Measurements from ENCODE around the gene GPR62. TPM values are rescaled to one million over a fixed set of nuclear protein-coding genes. Genes with fewer than 3 reads are reported as not detected.

Gene GPR62
- total RNA-seq, 1 experiment from 2014 or later = not detected

- Mint-ChIP-seq H3K36me3 (ENCODE audit: insufficient read depth, unreplicated experiment) (peaks cover 6% of the 10 kb centered on the region), H3K4me1 (ENCODE audit: insufficient read depth, unreplicated experiment) (peaks cover 34% of the 10 kb centered on the region), H3K27me3 (ENCODE audit: insufficient read depth, unreplicated experiment) (no peaks in the 10 kb centered on the region), H3K4me3 (ENCODE audit: unreplicated experiment) (peak overlapping the region; percentile 21), H3K9me3 (ENCODE audit: unreplicated experiment) (no peaks in the 10 kb centered on the region), H3K27ac (ENCODE audit: low read depth, unreplicated experiment) (peak overlapping the region; percentile 54)
- no TSS peak for BruUV-seq (replicated peaks)
- ChIA-PET CTCF (interaction anchor here (0.6 to 1.1 kb wide), 4 partner anchors 9 to 79 kb away, joined by 3 to 4 read pairs (median 3); no protein-coding TSS in a partner anchor), POLR2A (interaction anchor here (0.9 to 1.6 kb wide), 2 partner anchors 35 to 36 kb away, joined by 5 to 6 read pairs; partner anchors contain the start of gene RRP9)
- TF ChIP-seq CTCF (IDR thresholded peaks at IDR 0.05; ENCODE audit: unreplicated experiment) = no peak
- DNase-seq (ENCODE audit: unreplicated experiment) = no peak
- intact Hi-C loops (cut with micrococcal nuclease) = no loop called here
Measured at GRCh38 chr3:51977446-51978142, 22.4 kb downstream of the GPR62 start.

- BruUV-seq (replicated peaks) = no TSS peak
- ChIA-PET POLR2A (interaction anchor here (1.0 to 1.6 kb wide), 2 partner anchors 18 to 35 kb away, joined by 4 to 6 read pairs; partner anchors contain the start of gene RPL29), CTCF (interaction anchor here (0.6 to 0.9 kb wide), 2 partner anchors 17 to 36 kb away, joined by 4 read pairs; partner anchors contain the start of genes PARP3 and RRP9)
- Mint-ChIP-seq H3K36me3 (ENCODE audit: insufficient read depth, unreplicated experiment) (peaks cover 6% of the 10 kb centered on the region), H3K4me3 (ENCODE audit: unreplicated experiment) (no peak overlapping the region), H3K9me3 (ENCODE audit: unreplicated experiment) (no peaks in the 10 kb centered on the region), H3K27me3 (ENCODE audit: insufficient read depth, unreplicated experiment) (no peaks in the 10 kb centered on the region), H3K27ac (ENCODE audit: low read depth, unreplicated experiment) (peak overlapping the region; percentile 54), H3K4me1 (ENCODE audit: insufficient read depth, unreplicated experiment) (peaks cover 38% of the 10 kb centered on the region)
- intact Hi-C loops (cut with micrococcal nuclease) = no loop called here
- no peak for TF ChIP-seq CTCF (IDR thresholded peaks at IDR 0.05; ENCODE audit: unreplicated experiment)
- DNase-seq (ENCODE audit: unreplicated experiment) = no peak
Measured at GRCh38 chr3:51978143-51978502, 22.9 kb downstream of the GPR62 start.

GRCh38 chr3:51980253-51980652, 25.1 kb downstream of the GPR62 start:
- Mint-ChIP-seq H3K27me3 (ENCODE audit: insufficient read depth, unreplicated experiment) (no peaks in the 10 kb centered on the region), H3K36me3 (ENCODE audit: insufficient read depth, unreplicated experiment) (peaks cover 6% of the 10 kb centered on the region), H3K4me3 (ENCODE audit: unreplicated experiment) (no peak overlapping the region), H3K9me3 (ENCODE audit: unreplicated experiment) (no peaks in the 10 kb centered on the region), H3K27ac (ENCODE audit: low read depth, unreplicated experiment) (no peak overlapping the region), H3K4me1 (ENCODE audit: insufficient read depth, unreplicated experiment) (peaks cover 42% of the 10 kb centered on the region)
- no peak for DNase-seq (ENCODE audit: unreplicated experiment)
- no peak for TF ChIP-seq CTCF (IDR thresholded peaks at IDR 0.05; ENCODE audit: unreplicated experiment)
- ChIA-PET POLR2A (interaction anchor here (6.0 kb wide), 1 partner anchor 15 kb away, joined by 93 read pairs; the partner anchor contains the start of gene RPL29), CTCF (interaction anchor here (0.6 kb wide), 1 partner anchor 15 kb away, joined by 3 read pairs; the partner anchor contains the start of gene RPL29)
- intact Hi-C loops (cut with micrococcal nuclease) = no loop called here
- no TSS peak for BruUV-seq (replicated peaks)

GRCh38 chr3:51982352-51982837, 27.2 kb downstream of the GPR62 start:
- H3K4me3 Mint-ChIP-seq (ENCODE audit: unreplicated experiment) = peak overlapping the region; percentile 87
- CTCF ChIA-PET = interaction anchor here (0.5 to 3.9 kb wide), 14 partner anchors 9 to 141 kb away, joined by 3 to 27 read pairs (median 6); partner anchors contain the start of genes ABHD14B and RRP9
- POLR2A ChIA-PET = interaction anchor here (0.7 to 6.0 kb wide), 22 partner anchors 9 to 483 kb away, joined by 3 to 93 read pairs (median 5); partner anchors contain the start of genes ABHD14A, ABHD14B, DCAF1 and GLYCTK
- TSS peak; percentile 65 for BruUV-seq (replicated peaks)
- H3K27me3 Mint-ChIP-seq (ENCODE audit: insufficient read depth, unreplicated experiment) = no peaks in the 10 kb centered on the region
- peaks cover 6% of the 10 kb centered on the region for H3K36me3 Mint-ChIP-seq (ENCODE audit: insufficient read depth, unreplicated experiment)
- DNase-seq (ENCODE audit: unreplicated experiment) = peak; percentile 72
- TF ChIP-seq CTCF (IDR thresholded peaks at IDR 0.05; ENCODE audit: unreplicated experiment) = peak; percentile 60
- peaks cover 30% of the 10 kb centered on the region for H3K4me1 Mint-ChIP-seq (ENCODE audit: insufficient read depth, unreplicated experiment)
- intact Hi-C loops (cut with micrococcal nuclease) = no loop called here
- peak overlapping the region; percentile 98 for H3K27ac Mint-ChIP-seq (ENCODE audit: low read depth, unreplicated experiment)
- no peaks in the 10 kb centered on the region for H3K9me3 Mint-ChIP-seq (ENCODE audit: unreplicated experiment)

Measured in MCF 10A (cell line).